ENCODE data around the gene PPY.

PPY gene

GRCh38 chr17:43983515-43984411 is 41.5 kb upstream of the PPY start:
- Mint-ChIP-seq H3K9me3 (no peaks in the 10 kb centered on the region), H3K4me1 (peaks cover 5% of the 10 kb centered on the region), H3K4me3 (peak overlapping the region; percentile 70 to 77 (median 72)), H3K27ac (no peak overlapping the region), H3K27me3 (ENCODE audit: low read depth) (peaks cover 90% of the 10 kb centered on the region), H3K36me3 (ENCODE audit: low read depth) (no peaks in the 10 kb centered on the region)
- peak in 2 of 3 experiments; percentile 24 to 43 for TF ChIP-seq CTCF (IDR thresholded peaks at IDR 0.05; ENCODE audit: unreplicated experiment in 3 of 3)

- Mint-ChIP-seq H3K27ac (no peak overlapping the region), H3K4me3 (peak overlapping the region; percentile 60 to 66 (median 65)), H3K4me1 (peaks cover 5% of the 10 kb centered on the region), H3K9me3 (no peaks in the 10 kb centered on the region), H3K27me3 (ENCODE audit: low read depth) (peaks cover 92% of the 10 kb centered on the region), H3K36me3 (ENCODE audit: low read depth) (no peaks in the 10 kb centered on the region)
- TF ChIP-seq CTCF (IDR thresholded peaks at IDR 0.05; ENCODE audit: unreplicated experiment in 3 of 3): no peak
Measured at GRCh38 chr17:43983196-43983514, 40.9 kb upstream of the PPY start.

- Mint-ChIP-seq H3K4me3 (peak overlapping the region; percentile 21 to 63 (median 48)), H3K9me3 (no peaks in the 10 kb centered on the region), H3K4me1 (peaks cover 1% of the 10 kb centered on the region), H3K27me3 (ENCODE audit: low read depth) (peaks cover 90% of the 10 kb centered on the region), H3K27ac (no peak overlapping the region), H3K36me3 (ENCODE audit: low read depth) (no peaks in the 10 kb centered on the region)
- TF ChIP-seq CTCF (IDR thresholded peaks at IDR 0.05; ENCODE audit: unreplicated experiment in 3 of 3): no peak
Measured at GRCh38 chr17:43982171-43982570, 39.9 kb upstream of the PPY start.

- Mint-ChIP-seq H3K4me3 (no peak overlapping the region), H3K27ac (no peak overlapping the region), H3K36me3 (ENCODE audit: low read depth) (no peaks in the 10 kb centered on the region), H3K4me1 (no peaks in the 10 kb centered on the region), H3K9me3 (no peaks in the 10 kb centered on the region), H3K27me3 (ENCODE audit: low read depth) (peaks cover 76% of the 10 kb centered on the region)
- TF ChIP-seq CTCF (IDR thresholded peaks at IDR 0.05; ENCODE audit: unreplicated experiment in 3 of 3): no peak
Measured at GRCh38 chr17:43979671-43980070, 37.4 kb upstream of the PPY start.

- no peak overlapping the region for H3K27ac Mint-ChIP-seq
- H3K27me3 Mint-ChIP-seq (ENCODE audit: low read depth): peaks cover 76% of the 10 kb centered on the region
- no peak overlapping the region for H3K4me3 Mint-ChIP-seq
- no peak for TF ChIP-seq CTCF (IDR thresholded peaks at IDR 0.05; ENCODE audit: unreplicated experiment in 3 of 3)
- H3K4me1 Mint-ChIP-seq: no peaks in the 10 kb centered on the region
- no peaks in the 10 kb centered on the region for H3K9me3 Mint-ChIP-seq
- no peaks in the 10 kb centered on the region for H3K36me3 Mint-ChIP-seq (ENCODE audit: low read depth)
Measured at GRCh38 chr17:43979011-43979410, 36.7 kb upstream of the PPY start.

- Mint-ChIP-seq H3K36me3 (ENCODE audit: low read depth) (no peaks in the 10 kb centered on the region), H3K9me3 (no peaks in the 10 kb centered on the region), H3K4me3 (no peak overlapping the region), H3K27ac (no peak overlapping the region), H3K27me3 (ENCODE audit: low read depth) (peaks cover 72% of the 10 kb centered on the region), H3K4me1 (no peaks in the 10 kb centered on the region)
- no peak for TF ChIP-seq CTCF (IDR thresholded peaks at IDR 0.05; ENCODE audit: unreplicated experiment in 3 of 3)
Measured at GRCh38 chr17:43978078-43978477, 35.8 kb upstream of the PPY start.
